ENCODE measurements around the gene CDPF1.

The CDPF1 gene

DNA sequence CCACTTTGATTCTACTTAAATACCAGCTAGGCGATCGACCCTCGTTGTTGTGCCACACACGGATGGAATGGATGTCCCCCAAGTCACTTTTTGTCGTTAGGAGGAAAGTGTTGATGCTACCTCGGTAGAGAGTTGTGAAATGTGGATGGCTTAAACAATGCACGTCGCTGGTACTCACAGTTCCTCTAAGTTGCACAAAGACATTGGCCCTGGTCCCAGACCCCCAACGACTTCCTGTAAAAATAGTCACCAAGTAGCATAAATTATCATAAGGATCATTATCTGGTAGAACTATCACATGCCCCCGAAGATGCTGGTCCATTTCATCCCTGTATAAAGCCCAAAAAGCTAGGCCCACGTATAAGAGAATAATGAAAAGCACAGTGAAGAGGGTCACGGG lies 9.3 kb upstream of the CDPF1 start:
- Histone ChIP-seq H3K9me3 (no peaks in the 10 kb centered on the region), H3K27me3 (no peaks in the 10 kb centered on the region), H3K4me3 (ENCODE audit: low read depth, low read length) (no peak overlapping the region), H3K36me3 (no peaks in the 10 kb centered on the region), H3K4me1 (no peaks in the 10 kb centered on the region)
- TF ChIP-seq, protein P1, sequence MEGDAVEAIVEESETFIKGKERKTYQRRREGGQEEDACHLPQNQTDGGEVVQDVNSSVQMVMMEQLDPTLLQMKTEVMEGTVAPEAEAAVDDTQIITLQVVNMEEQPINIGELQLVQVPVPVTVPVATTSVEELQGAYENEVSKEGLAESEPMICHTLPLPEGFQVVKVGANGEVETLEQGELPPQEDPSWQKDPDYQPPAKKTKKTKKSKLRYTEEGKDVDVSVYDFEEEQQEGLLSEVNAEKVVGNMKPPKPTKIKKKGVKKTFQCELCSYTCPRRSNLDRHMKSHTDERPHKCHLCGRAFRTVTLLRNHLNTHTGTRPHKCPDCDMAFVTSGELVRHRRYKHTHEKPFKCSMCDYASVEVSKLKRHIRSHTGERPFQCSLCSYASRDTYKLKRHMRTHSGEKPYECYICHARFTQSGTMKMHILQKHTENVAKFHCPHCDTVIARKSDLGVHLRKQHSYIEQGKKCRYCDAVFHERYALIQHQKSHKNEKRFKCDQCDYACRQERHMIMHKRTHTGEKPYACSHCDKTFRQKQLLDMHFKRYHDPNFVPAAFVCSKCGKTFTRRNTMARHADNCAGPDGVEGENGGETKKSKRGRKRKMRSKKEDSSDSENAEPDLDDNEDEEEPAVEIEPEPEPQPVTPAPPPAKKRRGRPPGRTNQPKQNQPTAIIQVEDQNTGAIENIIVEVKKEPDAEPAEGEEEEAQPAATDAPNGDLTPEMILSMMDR (IDR thresholded peaks at IDR 0.05; ENCODE audit: low read depth, low read length), result no peak
- no peak for DNase-seq

DNA sequence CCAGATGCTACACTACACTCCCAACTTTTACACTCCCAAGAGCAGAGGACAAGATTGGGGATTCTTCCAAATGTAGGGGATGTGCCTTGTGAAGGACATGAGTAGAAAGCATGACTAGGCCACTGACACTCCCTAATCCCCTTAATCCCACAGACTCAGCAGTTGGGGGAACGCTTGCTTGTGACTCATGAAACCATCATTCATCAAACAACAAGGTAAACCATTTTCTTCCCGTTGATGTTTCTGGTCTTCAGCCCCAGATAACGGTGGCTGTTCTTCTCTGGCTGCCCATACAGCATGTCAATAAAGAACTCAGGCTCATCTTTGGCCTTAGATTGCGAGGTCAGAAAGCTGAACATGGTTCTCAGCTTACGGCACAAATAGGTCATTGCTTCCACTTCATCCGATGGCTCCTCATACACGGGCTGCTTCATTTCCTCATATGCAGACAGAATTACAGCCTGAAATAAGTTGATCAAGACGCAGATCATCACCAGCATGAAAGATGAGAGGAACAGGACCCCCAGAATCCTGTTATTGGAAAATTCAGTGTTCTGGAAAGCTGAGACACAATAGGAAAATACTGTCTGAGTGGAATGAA lies 6.4 kb upstream of the CDPF1 start:
- Histone ChIP-seq H3K36me3 (no peaks in the 10 kb centered on the region), H3K4me3 (ENCODE audit: low read depth, low read length) (no peak overlapping the region), H3K4me1 (0 out of 2 replicates have a peak, but pooled peaks cover under 1% of the 10 kb centered on the region), H3K9me3 (no peaks in the 10 kb centered on the region), H3K27me3 (no peaks in the 10 kb centered on the region)
- TF ChIP-seq, protein P1 (IDR thresholded peaks at IDR 0.05; ENCODE audit: low read depth, low read length), result no peak
- DNase-seq, result no peak

DNA sequence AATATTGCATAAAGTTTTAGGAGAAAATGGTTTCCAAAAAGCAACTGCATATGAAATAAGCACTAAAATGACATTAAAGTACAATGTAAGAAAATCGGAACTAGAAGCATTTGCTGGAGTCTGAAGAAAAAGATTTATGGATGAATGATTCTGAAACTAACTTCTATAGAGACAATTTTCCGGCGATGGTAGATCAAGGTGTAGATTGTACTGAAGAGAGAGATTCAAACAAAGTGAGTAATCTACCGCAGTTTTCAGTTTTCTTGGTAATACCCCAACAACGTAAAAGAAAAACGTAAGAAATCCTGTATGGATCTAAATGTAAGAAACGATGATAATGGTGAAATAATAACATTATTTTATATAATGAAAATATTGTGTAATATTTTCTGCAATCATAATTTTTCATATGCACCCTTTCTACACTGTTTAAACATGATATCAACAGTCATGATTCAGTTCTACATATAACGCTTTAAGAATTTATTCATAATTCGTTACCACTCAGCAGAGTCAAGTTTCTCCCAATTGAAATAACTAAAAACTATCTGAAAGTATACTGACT lies 1.8 kb upstream of the CDPF1 start:
- Histone ChIP-seq H3K4me1 (peaks cover 7% of the 10 kb centered on the region; the same call in 1 of the 2 replicates), H3K36me3 (no peaks in the 10 kb centered on the region), H3K27me3 (no peaks in the 10 kb centered on the region), H3K4me3 (ENCODE audit: low read depth, low read length) (no peak overlapping the region), H3K9me3 (no peaks in the 10 kb centered on the region)
- TF ChIP-seq, protein P1 (IDR thresholded peaks at IDR 0.05; ENCODE audit: low read depth, low read length), result no peak
- no peak for DNase-seq

DNA sequence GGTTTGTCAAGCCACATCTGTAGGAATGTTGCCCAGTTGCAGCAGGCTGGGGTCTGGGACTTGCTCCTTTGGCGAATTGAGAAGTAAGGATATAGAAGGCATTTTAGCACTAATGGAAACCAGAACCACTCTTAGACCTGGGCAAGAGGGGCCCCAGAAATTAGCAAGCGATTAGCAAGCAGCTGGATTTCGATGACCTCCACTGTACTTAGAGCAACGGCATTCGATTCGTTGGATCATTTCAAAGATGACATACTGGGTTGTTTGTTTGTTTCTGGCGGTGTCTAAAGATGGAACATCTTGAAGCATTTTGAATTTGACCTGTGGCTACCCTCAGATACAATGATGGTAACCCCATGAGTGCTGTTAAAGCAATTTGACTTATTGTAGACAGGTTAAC lies 1.2 kb upstream of the CDPF1 start:
- no peak for DNase-seq
- TF ChIP-seq, protein P1 (IDR thresholded peaks at IDR 0.05; ENCODE audit: low read depth, low read length), result no peak
- Histone ChIP-seq H3K27me3 (no peaks in the 10 kb centered on the region), H3K4me1 (peaks cover 7% of the 10 kb centered on the region; the same call in 1 of the 2 replicates), H3K9me3 (no peaks in the 10 kb centered on the region), H3K36me3 (no peaks in the 10 kb centered on the region), H3K4me3 (ENCODE audit: low read depth, low read length) (peak overlapping the region; percentile 74)

DNA sequence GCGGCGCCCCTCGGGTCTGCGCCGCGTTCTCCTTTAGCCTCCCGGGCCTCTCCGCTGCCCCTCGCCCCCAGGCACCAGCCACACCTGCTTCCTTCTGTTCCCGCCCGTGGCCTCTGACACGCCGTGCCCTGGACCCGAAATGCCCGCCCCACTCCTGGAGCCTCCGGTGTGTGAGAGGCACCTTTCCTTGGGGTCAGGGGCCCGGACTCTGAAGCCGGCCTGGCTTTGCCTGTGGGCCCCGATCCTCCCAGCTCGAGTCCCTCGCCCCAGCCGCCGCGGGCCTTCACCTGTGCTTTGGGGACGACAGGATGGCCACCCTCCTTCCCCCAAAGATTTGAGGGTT lies 661 bp upstream of the CDPF1 start:
- peak overlapping the region; percentile 74 for H3K4me3 ChIP-seq (ENCODE audit: low read depth, low read length)
- TF ChIP-seq, protein P1 (IDR thresholded peaks at IDR 0.05; ENCODE audit: low read depth, low read length), result no peak
- DNase-seq, result no peak
- H3K9me3 ChIP-seq, result no peaks in the 10 kb centered on the region
- no peaks in the 10 kb centered on the region for H3K27me3 ChIP-seq
- peaks cover 8% of the 10 kb centered on the region for H3K4me1 ChIP-seq
- no peaks in the 10 kb centered on the region for H3K36me3 ChIP-seq

DNA sequence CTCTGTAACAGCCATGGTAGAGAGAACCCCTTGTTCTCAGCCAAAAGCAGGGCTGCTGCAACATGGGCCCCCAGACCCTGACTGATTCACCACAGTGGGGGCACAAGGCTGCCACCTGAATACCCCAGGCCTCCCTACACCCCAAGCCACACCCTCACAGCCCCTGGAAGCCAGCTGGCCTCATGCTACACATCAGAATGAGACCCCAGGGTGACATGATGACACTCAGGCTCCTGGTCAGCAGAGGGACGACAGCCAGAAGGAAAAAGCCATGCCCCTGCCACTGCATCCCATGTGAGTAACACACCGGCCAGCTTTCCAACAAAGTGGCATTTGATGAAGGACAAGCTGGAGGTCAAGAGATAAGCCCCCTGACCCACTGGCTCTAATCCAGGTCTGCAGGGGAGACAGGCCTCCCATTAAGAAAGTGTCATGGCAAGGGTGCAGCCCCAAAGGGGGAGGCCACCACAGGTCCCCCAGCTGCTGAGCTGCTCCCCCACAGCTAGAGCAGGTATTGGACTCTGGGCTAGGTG lies 2.6 kb downstream of the CDPF1 start:
- H3K4me3 ChIP-seq (ENCODE audit: low read depth, low read length), result no peak overlapping the region
- H3K9me3 ChIP-seq, result no peaks in the 10 kb centered on the region
- 0 out of 2 replicates have a peak, but pooled peaks cover 2% of the 10 kb centered on the region for H3K36me3 ChIP-seq
- TF ChIP-seq, protein P1 (IDR thresholded peaks at IDR 0.05; ENCODE audit: low read depth, low read length), result no peak
- no peaks in the 10 kb centered on the region for H3K27me3 ChIP-seq
- DNase-seq, result no peak
- peaks cover 15% of the 10 kb centered on the region for H3K4me1 ChIP-seq

Measured in BE2C (cell line).